Measurements from ENCODE around the gene MEGF6. TPM values are rescaled to one million over a fixed set of nuclear protein-coding genes. Genes with fewer than 3 reads are reported as not detected.

The MEGF6 gene
- total RNA-seq, 2 donors from 2014 or later: 273 to 304 TPM

DNA sequence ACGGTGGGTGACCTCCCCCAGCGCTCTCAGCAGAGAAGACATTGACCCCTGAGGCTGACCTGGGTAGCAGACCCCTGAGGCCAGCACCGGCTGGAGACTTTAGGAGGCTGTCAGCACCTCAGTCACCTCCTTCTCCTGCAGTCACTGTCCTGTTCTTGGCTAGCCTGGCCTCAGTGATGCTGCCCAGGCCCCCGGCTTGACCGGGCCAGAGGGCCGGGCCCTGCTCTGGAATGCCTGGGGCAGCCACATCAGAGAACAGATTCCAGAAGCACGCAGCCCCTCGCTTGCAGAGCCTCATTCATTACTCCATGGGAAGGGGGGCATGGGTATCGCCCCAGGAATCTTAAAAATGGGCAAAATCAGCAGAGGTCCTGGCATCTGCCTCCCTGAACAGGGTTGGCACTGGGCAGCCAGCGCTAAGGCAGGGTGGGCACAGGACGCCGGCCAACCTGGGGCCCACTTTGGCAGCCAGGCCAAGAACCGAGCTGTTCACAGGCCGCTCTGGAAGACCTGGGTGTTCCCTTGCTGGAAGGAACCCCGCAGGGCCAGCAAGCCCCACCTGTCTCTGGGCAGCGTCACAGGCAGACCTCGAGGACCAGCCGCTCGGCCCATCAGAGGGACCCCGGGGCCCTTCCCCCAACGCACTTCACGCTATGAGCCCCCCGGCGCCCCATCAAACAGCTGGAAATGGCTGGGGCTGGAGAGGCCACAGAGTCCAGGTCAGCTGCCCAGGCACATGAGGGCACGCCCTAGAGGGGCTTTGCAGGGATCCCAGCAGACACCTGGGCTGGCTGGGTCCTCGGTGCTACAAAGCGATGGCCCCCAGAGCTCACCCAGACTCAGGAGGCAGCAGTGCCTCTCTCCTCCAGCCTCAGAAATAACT lies 45.1 kb downstream of the MEGF6 start:
- no peak for DNase-seq (ENCODE audit: low spot score)
- no peak overlapping the region for H3K4me3 ChIP-seq

GRCh38 chr1:3564921-3565831 lies 46.1 kb downstream of the MEGF6 start:
- no peaks in the 10 kb centered on the region for H3K36me3 ChIP-seq
- H3K27ac ChIP-seq: no peak overlapping the region
- H3K27me3 ChIP-seq (replicated peaks; ENCODE audit: insufficient read depth): no peaks in the 10 kb centered on the region
- TF ChIP-seq, protein P1, sequence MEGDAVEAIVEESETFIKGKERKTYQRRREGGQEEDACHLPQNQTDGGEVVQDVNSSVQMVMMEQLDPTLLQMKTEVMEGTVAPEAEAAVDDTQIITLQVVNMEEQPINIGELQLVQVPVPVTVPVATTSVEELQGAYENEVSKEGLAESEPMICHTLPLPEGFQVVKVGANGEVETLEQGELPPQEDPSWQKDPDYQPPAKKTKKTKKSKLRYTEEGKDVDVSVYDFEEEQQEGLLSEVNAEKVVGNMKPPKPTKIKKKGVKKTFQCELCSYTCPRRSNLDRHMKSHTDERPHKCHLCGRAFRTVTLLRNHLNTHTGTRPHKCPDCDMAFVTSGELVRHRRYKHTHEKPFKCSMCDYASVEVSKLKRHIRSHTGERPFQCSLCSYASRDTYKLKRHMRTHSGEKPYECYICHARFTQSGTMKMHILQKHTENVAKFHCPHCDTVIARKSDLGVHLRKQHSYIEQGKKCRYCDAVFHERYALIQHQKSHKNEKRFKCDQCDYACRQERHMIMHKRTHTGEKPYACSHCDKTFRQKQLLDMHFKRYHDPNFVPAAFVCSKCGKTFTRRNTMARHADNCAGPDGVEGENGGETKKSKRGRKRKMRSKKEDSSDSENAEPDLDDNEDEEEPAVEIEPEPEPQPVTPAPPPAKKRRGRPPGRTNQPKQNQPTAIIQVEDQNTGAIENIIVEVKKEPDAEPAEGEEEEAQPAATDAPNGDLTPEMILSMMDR (IDR thresholded peaks at IDR 0.05): peak; percentile 82
- no peak overlapping the region for H3K4me3 ChIP-seq
- H3K9me3 ChIP-seq: no peaks in the 10 kb centered on the region
- no peak for DNase-seq (ENCODE audit: low spot score)
- H3K4me1 ChIP-seq (ENCODE audit: control insufficient read depth in 1 of 2, low read depth in 2 of 2): peaks cover 0 to 12% of the 10 kb centered on the region in 2 donors
- ATAC-seq (ENCODE audit: insufficient number of reproducible peaks, low FRiP score, low read depth): no peak

More for the DNA sequence above, 45.1 kb downstream of the MEGF6 start:
- ATAC-seq (ENCODE audit: insufficient number of reproducible peaks, low FRiP score, low read depth): no peak
- TF ChIP-seq, protein P1 (IDR thresholded peaks at IDR 0.05): no peak
- Histone ChIP-seq H3K27ac (no peak overlapping the region), H3K36me3 (no peaks in the 10 kb centered on the region), H3K4me1 (ENCODE audit: control insufficient read depth in 1 of 2, low read depth in 2 of 2) (peaks cover 0 to 9% of the 10 kb centered on the region in 2 donors), H3K27me3 (replicated peaks; ENCODE audit: insufficient read depth) (no peaks in the 10 kb centered on the region), H3K9me3 (no peaks in the 10 kb centered on the region)

GRCh38 chr1:3563610-3564009 lies 47.7 kb downstream of the MEGF6 start:
- H3K9me3 ChIP-seq: no peaks in the 10 kb centered on the region
- peaks cover 0 to 14% of the 10 kb centered on the region in 2 donors for H3K4me1 ChIP-seq (ENCODE audit: control insufficient read depth in 1 of 2, low read depth in 2 of 2)
- DNase-seq (ENCODE audit: low spot score) (no peak), ATAC-seq (ENCODE audit: insufficient number of reproducible peaks, low FRiP score, low read depth) (no peak)
- H3K27ac ChIP-seq: no peak overlapping the region
- TF ChIP-seq, protein P1 (IDR thresholded peaks at IDR 0.05): no peak
- H3K4me3 ChIP-seq: no peak overlapping the region
- no peaks in the 10 kb centered on the region for H3K36me3 ChIP-seq
- H3K27me3 ChIP-seq (replicated peaks; ENCODE audit: insufficient read depth): no peaks in the 10 kb centered on the region

- TF ChIP-seq, protein P1 (IDR thresholded peaks at IDR 0.05): no peak
- H3K9me3 ChIP-seq: peaks cover 3% of the 10 kb centered on the region
- H3K36me3 ChIP-seq: no peaks in the 10 kb centered on the region
- ATAC-seq (ENCODE audit: insufficient number of reproducible peaks, low FRiP score, low read depth): no peak
- DNase-seq (ENCODE audit: low spot score): no peak
- no peak overlapping the region for H3K27ac ChIP-seq
- H3K4me1 ChIP-seq (ENCODE audit: control insufficient read depth in 1 of 2, low read depth in 2 of 2): peaks cover 0 to 11% of the 10 kb centered on the region in 2 donors
- H3K4me3 ChIP-seq: no peak overlapping the region
- no peaks in the 10 kb centered on the region for H3K27me3 ChIP-seq (replicated peaks; ENCODE audit: insufficient read depth)
Observed at GRCh38 chr1:3563125-3563524, 48.2 kb downstream of the MEGF6 start.

DNA sequence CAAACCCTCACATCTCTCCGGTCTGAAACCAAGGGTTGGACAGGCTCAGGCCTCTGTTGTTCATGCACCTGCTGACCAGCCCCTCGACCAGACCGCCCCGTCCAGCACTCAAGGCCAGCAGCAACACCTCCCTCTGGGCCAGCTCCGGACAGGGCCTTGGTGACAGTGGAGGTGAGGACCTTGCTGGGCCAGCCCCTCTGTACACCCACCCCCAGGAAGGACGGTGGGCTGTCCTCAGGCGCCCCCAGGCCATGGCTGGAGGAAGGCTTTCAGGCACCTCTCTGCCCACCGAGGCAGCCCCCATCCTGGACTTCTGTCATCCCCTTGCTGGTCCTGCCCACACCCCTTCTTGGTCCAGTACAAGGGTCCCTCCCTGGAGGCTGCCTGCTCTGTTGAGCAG lies 48.6 kb downstream of the MEGF6 start:
- Histone ChIP-seq H3K27me3 (replicated peaks; ENCODE audit: insufficient read depth) (no peaks in the 10 kb centered on the region), H3K36me3 (no peaks in the 10 kb centered on the region), H3K9me3 (peaks cover 3% of the 10 kb centered on the region), H3K4me3 (no peak overlapping the region), H3K4me1 (ENCODE audit: control insufficient read depth in 1 of 2, low read depth in 2 of 2) (peaks cover 0 to 11% of the 10 kb centered on the region in 2 donors), H3K27ac (no peak overlapping the region)
- TF ChIP-seq, protein P1 (IDR thresholded peaks at IDR 0.05): no peak
- DNase-seq (ENCODE audit: low spot score): no peak
- no peak for ATAC-seq (ENCODE audit: insufficient number of reproducible peaks, low FRiP score, low read depth)

Measured in thoracic aorta (tissue), 2 donors.